ENCODE data around the gene GADD45B.
A peak's percentile ranks its signal among the peaks of the same experiment; 100 is the strongest.

GADD45B gene, protein sequence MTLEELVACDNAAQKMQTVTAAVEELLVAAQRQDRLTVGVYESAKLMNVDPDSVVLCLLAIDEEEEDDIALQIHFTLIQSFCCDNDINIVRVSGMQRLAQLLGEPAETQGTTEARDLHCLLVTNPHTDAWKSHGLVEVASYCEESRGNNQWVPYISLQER

DNA sequence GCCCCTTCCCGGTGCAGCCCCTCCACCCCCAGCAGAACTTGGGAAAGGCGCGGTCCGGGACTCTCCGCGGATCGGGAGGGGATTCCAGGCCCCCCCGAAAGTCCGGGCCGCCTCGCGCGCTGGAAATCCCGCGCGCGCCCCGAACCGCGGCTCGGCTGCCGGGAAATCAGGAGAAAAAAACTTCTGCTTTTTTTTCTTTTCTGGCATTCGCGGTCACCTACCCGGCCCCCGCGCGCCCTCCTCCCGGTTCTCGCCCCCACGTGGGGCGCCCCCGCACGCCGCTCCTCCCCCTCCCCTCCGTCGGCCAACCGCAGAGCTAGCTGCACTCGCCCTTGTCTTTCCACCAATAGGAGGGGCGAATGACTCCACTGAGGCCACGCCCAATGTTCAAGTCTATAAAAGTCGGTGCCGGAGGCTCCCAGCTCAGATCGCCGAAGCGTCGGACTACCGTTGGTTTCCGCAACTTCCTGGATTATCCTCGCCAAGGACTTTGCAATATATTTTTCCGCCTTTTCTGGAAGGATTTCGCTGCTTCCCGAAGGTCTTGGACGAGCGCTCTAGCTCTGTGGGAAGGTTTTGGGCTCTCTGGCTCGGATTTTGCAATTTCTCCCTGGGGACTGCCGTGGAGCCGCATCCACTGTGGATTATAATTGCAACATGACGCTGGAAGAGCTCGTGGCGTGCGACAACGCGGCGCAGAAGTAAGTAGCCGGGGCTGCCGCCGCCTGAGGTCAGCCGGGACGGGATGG is at the start of gene GADD45B:
GADD45B (plus strand) TSS at position 426 of the 749 bp plus-strand sequence; CDS start at position 658, 232 bp downstream.
- DNase-seq (ENCODE audit: low spot score): peak; percentile 95

DNA sequence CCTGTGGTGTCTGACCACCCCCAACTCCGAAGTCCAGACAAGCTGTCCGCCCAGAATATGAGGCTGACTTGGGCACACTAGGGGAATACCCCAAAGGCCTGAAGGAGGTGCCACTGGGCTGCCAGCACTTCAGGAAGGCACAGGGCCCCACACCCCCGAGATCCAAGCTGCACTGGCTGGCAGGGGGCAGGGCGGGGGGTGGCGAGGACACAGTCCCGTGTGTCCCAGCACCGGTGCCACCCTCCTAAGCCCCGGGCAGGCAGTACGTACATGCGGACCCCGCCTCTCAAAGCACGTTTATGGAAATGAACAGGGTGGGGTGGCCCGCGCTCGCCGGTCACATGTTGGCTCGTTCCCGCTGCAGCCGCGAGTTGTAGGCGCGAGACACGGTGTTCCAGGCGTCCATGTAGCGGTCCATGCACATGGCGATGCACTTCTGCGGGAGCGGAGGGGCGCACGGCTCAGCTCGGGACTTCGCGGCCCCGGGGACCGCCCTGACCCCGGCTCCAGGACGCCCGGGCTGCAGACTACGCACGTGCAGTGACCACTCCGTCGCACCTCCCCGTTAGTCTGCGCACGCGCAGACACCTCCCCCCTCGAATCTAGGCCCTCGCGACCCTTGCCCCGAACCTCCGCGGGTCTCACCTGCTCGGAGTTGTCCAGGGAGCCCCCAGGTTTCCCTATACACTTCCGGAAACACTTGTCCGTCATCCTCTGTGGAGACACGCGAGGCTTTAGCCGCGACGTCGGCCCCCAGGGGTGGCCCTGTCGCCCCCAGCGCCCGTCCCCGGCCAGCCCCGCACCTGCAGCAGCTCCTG is 49.1 kb upstream of the GADD45B start:
- peak; percentile 67 for DNase-seq (ENCODE audit: low spot score)

DNA sequence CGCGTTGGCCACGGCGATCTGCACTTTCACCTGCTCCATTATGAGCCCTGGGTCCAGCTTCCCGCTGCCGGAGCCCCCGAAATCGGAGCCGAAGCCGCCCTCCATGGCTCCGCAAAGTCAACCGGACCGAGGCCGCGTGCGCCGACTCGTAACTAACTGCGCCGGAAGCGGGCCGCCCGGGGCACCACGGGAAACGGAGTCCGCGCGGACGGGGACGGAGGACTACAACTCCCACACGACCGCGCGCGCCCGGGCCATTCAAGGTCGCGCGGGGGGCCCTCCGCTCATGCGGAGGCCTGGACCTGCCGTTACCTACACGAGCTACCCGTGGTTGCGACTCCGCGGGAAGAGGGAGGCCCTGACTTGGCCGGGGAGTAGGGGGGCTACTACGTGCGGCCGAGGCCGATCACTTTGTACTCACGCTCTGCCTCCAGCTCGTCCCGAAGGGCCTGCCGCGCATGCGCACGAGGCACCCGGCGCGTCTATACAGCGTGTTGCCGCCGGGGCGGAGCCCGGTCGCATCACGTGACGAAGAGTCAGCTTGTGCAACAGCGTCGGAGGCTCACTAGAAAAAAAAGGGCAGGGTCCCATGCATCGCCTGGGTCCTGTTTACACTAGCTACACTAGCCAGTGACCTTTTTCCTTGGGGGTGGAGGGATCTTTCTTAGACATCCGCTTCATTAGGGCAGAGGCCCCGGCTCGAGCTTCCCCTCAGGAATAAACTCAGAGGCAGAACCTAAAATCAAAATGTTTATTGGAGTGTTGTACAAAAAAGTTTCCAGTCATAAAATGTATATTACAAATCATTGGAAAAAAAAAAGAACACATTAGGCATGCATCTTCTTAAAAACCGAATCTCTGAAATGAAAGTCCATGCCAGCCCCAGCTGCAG is 48.3 kb upstream of the GADD45B start, which contains the start of gene TIMM13:
TIMM13 (minus strand) TSS at position 158 of the 892 bp plus-strand sequence; CDS start at position 105, 53 bp downstream.
- peak; percentile 95 for DNase-seq (ENCODE audit: low spot score)

DNA sequence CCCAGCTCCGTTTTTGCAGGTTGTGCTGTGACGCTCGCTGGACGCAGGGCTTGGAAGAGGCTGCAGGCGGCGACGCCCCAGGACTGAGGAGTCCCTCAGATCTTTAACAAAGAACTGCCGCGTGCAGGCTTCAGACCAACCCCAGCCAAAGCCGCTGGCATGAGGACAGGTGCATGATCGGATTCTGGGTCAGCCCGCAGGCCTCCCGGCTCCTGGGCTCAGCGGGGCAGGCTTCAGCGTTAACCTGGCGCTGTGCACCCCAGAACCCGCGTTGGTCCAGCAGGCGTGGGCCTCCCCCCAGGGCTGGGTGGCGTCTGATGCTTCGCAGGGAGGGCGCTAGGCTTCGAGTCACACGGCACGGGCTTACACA is 47.6 kb upstream of the GADD45B start:
- no peak for DNase-seq (ENCODE audit: low spot score)

DNA sequence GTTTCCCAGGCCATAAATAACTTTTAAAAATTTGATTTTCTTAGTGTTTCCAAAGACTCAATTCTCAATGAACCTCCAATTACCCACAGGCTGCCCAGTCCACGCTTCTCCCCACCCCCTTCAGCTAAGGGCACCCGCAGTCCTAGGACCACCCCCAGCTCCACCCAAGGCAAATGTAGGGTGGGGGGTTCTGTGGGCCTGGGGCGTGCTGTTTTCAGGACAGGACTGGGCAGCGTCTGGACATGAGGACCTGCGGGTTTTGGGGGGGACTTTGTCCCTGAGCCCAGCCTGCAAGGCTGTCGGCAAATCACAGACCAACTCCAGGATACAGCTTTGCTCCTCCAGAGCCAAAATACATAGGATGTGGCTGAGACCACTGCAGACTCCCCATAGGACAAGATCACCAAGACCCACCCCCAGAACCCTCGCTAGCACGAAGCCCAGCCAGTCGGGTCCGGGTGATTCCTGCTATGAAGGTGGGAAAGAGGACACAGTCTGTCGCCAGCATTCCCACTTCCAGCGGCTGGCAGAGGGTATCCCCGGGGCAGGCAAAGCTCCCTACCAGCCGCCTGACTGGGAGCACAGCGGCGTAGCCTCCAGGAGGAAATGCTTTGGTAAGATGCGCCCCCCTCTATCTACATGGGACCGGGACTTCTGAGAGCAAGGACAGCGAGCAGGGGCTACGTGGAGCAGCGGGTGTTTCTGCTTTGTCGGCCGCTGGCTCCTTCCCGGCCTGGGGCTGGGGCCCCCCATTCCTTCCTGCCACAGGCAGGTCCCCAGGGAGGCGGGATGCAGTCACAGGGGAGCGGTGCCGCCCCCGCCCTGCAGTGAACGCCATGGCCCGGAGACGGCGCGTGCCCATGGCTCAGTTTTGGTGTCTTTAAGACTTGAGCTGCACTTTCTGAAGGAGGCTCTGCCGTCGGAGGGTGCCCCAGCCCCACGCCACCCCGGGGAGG is 46.9 kb upstream of the GADD45B start:
- no peak for DNase-seq (ENCODE audit: low spot score)

DNA sequence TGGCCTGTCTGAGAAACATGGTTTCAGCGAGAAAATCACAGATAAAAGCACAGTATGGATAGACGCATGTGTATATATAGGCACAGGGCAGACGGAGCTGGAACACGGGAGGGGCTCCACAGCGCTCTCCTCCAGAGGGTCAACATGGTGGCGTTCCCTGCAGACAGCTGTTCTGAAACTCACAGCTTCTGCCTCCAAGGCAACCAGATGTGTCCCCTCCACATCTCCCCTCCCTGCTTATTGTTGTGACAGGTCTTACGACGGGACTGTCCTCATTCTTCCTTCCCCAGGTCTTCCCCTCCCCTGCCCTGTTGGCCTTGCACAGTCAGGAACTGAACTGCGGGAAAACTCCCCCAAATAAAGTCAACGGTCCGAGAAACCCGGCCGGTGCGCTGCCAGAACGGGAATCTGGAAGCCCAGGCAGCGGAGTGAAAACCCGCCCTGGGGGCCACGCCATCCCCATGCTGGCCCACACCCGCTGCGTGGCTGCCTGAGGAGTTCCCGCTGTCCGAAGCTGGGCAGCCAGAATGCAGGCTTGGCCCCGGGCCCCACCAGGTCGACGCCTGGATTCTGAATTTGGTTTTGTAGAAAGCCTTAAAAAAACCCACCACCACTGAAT is 45.9 kb upstream of the GADD45B start:
- no peak for DNase-seq (ENCODE audit: low spot score)

DNA sequence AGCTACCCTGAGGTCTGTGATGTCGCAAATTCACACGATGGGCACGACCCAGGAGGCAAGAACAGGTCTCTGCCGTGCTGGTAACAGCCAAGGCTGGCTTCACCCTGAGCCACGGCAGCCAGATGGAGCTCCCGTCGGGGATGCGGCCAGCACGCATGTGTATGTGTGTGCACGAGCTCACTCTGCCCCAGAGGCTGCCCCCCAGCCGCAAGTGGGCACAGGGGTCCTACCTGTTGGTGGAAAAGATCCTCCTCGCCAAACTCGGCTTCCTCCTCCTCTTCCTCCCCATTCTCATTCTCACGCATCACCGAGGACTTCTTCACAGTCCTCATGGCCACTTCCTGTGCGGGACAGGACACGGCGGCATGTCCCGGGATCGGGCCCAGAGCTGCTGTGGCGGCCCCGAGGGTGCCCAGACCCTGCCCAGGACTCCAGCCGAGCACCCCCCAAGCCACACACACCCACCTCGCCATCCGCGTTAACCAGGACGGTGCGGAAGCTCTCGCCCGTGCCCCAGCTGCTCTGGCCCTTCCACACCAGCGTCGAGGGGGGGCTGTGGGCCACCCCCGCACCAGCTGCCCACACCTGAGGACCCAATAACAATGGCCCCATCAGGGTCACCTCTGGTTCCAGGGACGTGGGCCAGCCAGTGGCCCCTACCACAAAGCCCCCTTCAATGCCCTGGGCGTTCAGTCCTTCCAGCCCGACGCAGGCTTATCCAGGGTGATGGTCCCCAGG is 44.4 kb upstream of the GADD45B start:
- DNase-seq (ENCODE audit: low spot score): no peak

DNA sequence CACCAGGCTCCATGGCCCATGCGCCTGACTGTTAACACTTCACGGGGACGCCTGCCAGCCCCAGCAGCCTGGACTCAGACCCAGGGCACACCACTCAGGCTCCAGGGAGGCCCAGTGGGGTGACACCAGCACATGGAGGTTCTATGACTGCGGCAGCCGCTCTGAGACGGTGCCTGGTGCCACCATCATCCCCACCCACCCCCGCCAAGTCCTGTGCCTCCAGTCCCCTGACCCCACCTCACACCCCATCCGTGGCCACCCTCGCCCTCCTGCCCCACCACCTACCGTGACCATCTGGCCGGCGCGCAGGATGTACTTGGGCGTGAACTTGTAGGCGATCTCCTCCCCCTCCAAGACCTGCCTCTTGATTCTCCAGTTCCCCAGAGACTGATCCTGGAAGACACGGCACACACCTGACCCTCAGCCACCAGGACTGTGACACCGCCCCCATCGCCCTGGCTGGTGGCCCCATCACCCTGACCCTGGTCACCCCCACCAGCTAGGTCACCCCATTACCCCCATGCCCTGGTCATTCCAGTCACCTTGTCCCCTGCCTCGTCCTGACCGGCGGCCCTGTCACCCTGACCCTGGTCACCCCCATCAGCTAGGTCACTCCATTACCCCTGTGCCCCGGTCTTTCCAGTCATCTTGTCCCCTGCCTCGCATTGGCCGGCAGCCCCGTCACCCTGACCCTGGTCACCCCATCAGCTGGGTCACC is 43.6 kb upstream of the GADD45B start:
- no peak for DNase-seq (ENCODE audit: low spot score)

DNA sequence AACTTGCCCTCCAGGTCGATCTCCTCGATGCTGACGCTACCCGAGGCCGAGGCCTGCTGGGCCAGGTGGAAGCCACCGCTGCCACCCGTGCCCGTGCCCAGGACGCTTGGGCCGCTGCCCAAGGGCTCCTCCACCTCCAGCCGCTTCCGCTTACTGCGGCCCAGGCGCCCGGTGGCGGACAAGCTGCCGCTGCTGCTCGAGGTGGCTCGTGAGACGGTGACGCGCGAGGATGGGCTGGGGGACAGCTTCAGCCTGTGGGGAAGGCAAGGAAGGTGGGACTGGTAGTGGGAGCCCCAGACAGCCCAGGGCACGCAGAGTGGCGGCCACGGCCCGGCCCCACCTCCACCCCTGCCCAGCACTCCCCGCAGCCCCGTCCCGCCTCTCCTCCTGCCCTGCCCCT is 42.1 kb upstream of the GADD45B start:
- no peak for DNase-seq (ENCODE audit: low spot score)

DNA sequence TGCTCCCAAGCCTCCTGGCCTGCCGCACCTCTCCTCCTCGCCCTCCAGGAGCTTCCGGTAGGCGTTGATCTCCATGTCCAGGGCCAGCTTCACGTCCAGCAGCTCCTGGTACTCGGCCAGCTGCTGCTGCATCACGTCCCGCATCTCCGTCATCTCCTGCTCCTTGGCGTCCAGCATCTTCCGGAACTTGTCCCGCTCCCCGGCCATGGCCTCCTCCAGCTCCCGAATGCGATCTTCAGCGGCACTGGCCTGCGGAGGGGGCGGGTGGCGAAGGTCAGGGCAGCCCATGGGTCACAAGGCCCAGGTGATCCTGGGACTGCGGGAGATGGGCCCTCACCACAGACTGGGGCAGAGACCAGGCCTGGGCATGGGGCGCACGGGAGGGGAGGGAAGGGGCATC is 41.7 kb upstream of the GADD45B start:
- DNase-seq (ENCODE audit: low spot score): no peak

DNA sequence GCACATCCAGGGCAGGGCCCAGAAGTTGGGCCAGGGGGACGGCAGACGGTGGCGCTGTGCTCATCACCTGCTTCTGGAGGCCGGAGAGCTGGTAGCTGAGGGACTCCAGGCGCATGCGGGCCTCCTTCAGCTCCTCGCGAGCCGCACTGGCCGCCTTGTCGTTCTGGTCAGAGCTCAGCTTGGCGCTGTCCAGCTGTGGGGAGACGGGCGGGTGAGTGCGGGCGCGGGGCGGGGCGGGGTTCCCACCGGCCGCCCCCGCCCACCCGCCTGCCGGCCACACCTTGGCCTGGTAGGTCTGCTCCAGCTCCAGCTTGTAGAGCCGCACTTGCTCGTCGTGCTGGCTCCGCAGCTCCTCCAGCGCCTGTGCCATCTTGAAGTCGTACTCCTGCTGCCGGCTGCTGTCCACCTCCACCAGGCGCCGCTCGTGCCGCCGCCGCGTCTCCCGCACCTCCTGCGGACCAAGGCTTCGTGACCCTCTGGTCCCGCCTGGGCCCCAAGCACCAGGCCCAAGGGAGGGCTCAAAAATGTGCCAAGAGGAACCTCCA is 41.1 kb upstream of the GADD45B start:
- DNase-seq (ENCODE audit: low spot score): no peak

DNA sequence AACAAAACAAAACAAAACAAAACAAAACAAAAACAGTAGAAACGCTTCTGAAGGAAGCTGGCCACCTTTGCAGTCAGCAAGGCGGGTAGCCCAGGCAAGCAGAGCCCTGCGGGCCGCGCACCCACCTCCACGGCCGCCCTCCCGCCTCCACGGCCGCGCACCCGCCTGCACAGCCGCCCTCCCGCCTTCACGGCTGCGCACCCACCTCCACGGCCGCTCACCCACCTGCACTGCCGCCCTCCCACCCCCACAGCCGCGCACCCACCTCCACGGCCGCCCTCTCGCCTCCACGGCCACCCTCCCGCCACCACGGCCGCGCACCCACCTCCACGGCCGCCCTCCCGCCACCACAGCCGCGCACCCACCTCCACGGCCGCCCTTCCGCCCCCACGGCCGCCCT is 39.5 kb upstream of the GADD45B start:
- DNase-seq (ENCODE audit: low spot score): no peak

DNA sequence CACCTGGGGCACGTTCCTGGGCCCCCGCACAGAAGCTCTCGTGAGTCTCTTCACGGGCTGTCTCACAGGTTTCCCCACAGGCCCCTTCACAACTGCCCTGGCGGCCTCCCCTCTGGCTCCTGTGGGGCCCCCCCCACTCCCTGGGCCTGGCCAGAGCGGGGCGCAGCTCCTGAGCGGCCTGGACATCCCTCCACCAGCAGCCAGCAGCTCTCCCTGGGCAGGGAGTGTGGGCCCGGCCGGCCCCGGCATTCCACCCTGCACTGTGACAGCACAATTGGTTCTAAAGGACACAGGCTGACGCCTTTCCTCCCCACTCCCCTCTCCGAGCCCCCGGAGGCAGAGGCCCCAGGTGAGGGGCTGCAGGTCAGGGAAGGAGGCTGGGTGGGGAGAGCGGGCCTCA is 39.0 kb upstream of the GADD45B start:
- no peak for DNase-seq (ENCODE audit: low spot score)

DNA sequence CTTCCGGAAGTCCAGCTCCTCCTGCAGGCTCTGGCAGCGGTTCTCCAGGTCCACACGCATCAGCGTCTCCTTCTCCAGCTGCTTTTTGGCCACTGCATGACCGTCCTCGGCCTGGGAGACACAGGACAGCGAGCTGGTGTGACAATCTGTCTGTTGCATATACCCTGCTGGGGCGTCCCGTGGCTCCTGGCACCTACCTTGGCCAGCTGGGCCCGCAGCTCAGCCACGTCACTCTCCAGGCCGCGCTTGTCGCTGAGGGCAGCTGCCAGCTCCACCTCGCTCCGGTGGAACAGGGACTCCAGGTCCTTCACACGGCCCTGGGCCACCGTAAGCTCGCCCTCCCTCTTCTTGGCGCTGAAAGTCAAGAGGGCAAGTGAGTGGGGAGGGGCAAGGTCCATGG is 37.7 kb upstream of the GADD45B start:
- no peak for DNase-seq (ENCODE audit: low spot score)

DNA sequence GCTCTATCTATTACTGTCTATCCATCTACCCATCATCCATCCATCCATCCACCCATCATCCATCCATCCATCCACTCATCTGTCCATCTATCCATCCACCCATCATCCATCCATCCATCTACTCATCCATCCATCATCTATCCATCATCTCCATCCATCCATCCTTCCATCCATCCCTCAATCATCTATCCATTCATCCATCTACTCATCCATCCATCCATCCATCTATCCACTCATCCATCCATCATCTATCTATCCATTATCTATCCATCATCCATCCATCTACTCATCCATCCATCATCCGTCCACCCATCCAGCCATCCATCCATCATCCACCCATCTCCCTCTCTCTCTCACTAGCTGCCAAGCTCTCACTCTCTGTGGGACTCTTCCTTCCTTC is 35.4 kb upstream of the GADD45B start:
- DNase-seq (ENCODE audit: low spot score): no peak

DNA sequence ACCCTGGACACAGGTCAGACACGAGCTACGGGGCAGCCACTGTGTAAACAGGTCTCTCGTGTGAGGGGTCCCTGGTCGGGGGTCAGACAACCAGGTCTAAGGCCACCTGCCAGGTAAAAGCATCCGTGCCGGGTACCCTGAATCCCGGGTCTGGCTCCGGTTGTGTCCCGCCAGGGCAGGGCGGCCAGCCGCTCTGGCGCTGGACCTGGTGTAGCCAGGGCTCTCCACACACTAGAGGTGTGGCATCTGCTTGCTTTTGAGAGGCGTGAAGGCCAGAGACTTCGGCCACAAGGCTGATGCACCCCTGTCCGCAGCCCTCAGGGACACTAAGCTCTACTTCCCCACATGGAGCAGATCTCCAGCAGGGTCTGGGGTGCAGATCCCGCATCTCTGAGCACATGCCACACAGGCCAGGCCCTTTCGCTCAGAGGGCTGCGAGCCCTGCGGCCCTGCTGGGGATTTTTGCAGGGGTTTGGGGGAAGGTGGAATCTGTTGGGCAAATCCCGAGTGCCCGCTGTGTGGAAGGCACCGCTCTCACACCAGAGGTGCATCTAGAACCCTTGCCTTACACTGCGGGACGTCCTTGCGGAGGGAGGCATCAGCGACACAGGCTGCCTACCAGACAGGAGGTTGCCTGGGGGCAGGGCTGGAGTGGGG is 34.7 kb upstream of the GADD45B start:
- DNase-seq (ENCODE audit: low spot score): no peak

DNA sequence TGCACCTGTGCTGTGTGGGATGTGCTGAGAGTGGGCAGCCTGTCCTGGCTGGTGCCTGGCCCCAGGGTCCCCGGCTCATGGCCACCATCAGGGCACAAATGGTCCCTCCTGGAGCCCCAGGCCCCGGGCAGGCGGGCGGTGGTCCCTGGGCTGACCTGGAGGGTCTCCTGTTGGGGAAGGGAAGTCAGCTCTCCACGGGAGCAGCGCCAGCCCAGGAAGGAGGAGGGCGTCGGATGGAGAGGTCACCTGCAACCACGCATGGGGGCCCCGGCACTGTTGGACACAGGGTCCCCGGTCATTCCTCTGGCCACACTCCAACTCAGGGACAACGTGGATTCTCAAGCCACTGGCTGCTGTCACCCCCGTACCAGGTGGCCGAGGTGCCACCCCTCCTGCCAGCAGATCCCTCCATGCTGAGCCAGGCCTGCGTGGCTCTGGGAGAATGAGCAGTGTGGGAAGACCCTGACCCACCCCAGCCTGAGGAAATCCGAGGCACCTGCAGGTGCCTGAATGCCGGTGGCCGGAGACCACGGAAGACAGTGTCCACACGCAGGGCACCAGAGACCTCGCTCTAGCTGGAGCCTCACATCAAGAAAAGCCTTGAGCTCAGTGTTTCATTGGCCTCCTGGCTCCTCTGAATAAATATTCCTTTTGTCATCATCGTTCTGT is 32.7 kb upstream of the GADD45B start:
- DNase-seq (ENCODE audit: low spot score): no peak

DNA sequence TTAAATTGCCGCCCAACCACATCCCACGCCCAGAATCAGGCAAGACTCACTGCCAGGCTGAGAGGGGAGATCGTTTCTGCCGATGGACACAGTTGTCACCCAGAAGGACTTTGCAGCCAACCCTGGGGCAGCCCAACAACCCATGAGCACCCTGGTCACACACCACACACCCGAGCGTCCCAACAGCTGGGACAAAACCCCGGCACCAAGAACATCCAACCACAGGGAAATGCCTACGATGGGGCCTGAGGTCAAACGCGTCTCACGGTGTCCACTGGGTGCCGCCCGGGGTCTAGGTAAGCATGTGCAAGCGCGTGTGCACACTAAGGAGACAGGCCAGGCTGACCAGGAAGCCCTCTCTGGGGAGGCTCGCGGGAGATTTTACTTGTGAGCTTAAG is 32.1 kb upstream of the GADD45B start:
- no peak for DNase-seq (ENCODE audit: low spot score)
